ENCODE results near the gene GALNT17. TPM values are rescaled to one million over a fixed set of nuclear protein-coding genes. Genes with fewer than 3 reads are reported as not detected.

The GALNT17 gene
- polyA plus RNA-seq, 2 of the 4 experiments (the other 2 are of a cell fraction): not detected

GRCh38 chr7:71627651-71628050 lies 495.7 kb downstream of the GALNT17 start:
- TF ChIP-seq HEYL (CRISPR knock-in tag; IDR thresholded peaks at IDR 0.05) (no peak), HDAC2 (IDR thresholded peaks at IDR 0.05) (no peak), TFCP2L1 (CRISPR knock-in tag; IDR thresholded peaks at IDR 0.05) (no peak), TP53 (CRISPR knock-in tag; IDR thresholded peaks at IDR 0.05) (no peak), JUNB (IDR thresholded peaks at IDR 0.05) (no peak)
- TF ChIP-seq, protein P1, sequence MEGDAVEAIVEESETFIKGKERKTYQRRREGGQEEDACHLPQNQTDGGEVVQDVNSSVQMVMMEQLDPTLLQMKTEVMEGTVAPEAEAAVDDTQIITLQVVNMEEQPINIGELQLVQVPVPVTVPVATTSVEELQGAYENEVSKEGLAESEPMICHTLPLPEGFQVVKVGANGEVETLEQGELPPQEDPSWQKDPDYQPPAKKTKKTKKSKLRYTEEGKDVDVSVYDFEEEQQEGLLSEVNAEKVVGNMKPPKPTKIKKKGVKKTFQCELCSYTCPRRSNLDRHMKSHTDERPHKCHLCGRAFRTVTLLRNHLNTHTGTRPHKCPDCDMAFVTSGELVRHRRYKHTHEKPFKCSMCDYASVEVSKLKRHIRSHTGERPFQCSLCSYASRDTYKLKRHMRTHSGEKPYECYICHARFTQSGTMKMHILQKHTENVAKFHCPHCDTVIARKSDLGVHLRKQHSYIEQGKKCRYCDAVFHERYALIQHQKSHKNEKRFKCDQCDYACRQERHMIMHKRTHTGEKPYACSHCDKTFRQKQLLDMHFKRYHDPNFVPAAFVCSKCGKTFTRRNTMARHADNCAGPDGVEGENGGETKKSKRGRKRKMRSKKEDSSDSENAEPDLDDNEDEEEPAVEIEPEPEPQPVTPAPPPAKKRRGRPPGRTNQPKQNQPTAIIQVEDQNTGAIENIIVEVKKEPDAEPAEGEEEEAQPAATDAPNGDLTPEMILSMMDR (IDR thresholded peaks at IDR 0.05): no peak
- TF ChIP-seq, protein P2, sequence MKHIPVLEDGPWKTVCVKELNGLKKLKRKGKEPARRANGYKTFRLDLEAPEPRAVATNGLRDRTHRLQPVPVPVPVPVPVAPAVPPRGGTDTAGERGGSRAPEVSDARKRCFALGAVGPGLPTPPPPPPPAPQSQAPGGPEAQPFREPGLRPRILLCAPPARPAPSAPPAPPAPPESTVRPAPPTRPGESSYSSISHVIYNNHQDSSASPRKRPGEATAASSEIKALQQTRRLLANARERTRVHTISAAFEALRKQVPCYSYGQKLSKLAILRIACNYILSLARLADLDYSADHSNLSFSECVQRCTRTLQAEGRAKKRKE (CRISPR knock-in tag; IDR thresholded peaks at IDR 0.05; ENCODE audit: low read depth): no peak
- no peak overlapping the region for H3K4me3 ChIP-seq
- H3K27ac ChIP-seq: no peak overlapping the region
- H3K9me3 ChIP-seq: no peaks in the 10 kb centered on the region; the same call in 2 of the 3 replicates
- no peak overlapping the region for H3K4me2 ChIP-seq
- FAIRE-seq: no peak
- CTCF ChIA-PET: no interaction called here
- POLR2A ChIA-PET: no interaction called here
- ATAC-seq: no peak
- DNase-seq (ENCODE audit: low read depth in 1 of 2, low spot score in 1 of 2): no peak
- 19% methylated on average over 7 of the region's 7 CpGs for WGBS (ENCODE audit: missing lambda C conversion rate)
- H3K4me1 ChIP-seq: no peaks in the 10 kb centered on the region

DNA sequence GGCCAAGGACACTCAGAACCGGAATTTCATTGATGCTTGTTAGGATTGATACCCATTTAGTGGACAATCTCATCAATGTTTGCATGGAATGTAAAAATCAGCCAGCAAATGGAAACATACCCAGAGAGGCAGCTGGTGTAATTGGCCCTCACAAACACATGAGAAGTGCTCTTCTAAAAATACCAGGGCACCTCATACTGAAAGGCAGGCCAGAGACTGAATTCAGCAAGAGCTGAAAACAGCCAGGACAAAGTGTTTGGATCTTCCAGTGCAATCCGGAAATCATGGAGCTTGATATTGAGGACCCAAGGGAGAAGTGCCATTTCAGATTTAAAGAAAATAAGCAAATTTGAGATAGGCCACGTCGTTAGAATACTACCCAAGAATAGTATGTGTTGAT lies 498.6 kb downstream of the GALNT17 start:
- WGBS (ENCODE audit: missing lambda C conversion rate): 19% methylated on average over 4 of the region's 4 CpGs
- no peak overlapping the region for H3K4me3 ChIP-seq
- TF ChIP-seq REST (IDR thresholded peaks at IDR 0.05) (no peak), GATA3 (IDR thresholded peaks at IDR 0.05; ENCODE audit: borderline replicate concordance) (no peak), RAD21 (conservative IDR thresholded peaks at IDR 0.05 in 1 of 2, IDR thresholded peaks at IDR 0.05 in 1 of 2) (no peak), EHF (CRISPR knock-in tag; IDR thresholded peaks at IDR 0.05) (no peak), SMC3 (IDR thresholded peaks at IDR 0.05) (no peak), HEYL (CRISPR knock-in tag; IDR thresholded peaks at IDR 0.05) (no peak), JUNB (IDR thresholded peaks at IDR 0.05) (no peak), KDM1A (IDR thresholded peaks at IDR 0.05; ENCODE audit: low read depth) (no peak), CEBPB (IDR thresholded peaks at IDR 0.05) (no peak), CHD2 (IDR thresholded peaks at IDR 0.05; ENCODE audit: low read length, partially characterized antibody) (no peak), ZSCAN20 (CRISPR knock-in tag; IDR thresholded peaks at IDR 0.05) (no peak)
- TF ChIP-seq, protein P3, sequence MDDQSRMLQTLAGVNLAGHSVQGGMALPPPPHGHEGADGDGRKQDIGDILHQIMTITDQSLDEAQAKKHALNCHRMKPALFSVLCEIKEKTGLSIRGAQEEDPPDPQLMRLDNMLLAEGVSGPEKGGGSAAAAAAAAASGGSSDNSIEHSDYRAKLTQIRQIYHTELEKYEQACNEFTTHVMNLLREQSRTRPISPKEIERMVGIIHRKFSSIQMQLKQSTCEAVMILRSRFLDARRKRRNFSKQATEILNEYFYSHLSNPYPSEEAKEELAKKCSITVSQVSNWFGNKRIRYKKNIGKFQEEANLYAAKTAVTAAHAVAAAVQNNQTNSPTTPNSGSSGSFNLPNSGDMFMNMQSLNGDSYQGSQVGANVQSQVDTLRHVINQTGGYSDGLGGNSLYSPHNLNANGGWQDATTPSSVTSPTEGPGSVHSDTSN (IDR thresholded peaks at IDR 0.05): no peak
- TF ChIP-seq, protein P4, sequence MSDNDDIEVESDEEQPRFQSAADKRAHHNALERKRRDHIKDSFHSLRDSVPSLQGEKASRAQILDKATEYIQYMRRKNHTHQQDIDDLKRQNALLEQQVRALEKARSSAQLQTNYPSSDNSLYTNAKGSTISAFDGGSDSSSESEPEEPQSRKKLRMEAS (IDR thresholded peaks at IDR 0.05): no peak
- no peak overlapping the region for H3K27ac ChIP-seq
- ATAC-seq: no peak
- H3K4me2 ChIP-seq: no peak overlapping the region
- no peak for DNase-seq (ENCODE audit: low read depth in 1 of 2, low spot score in 1 of 2)
- ChIA-PET POLR2A (no interaction called here), CTCF (no interaction called here)
- no peak for FAIRE-seq
- peaks cover 4% of the 10 kb centered on the region; the same call in 1 of the 3 replicates for H3K4me1 ChIP-seq
- no peaks in the 10 kb centered on the region; the same call in 2 of the 3 replicates for H3K9me3 ChIP-seq
